HAP-1 (cell line): ENCODE results near the gene SNAP29.

Source experiments
- DNase-seq, 2 experiments: peaks; one replicate each; pipeline ENCODE4 v3.0.0-alpha.2; 2016 to 2020; ENCODE audit warnings: low spot score in 2 of 2
- H3K27me3 ChIP-seq: fragments of 250-450 bp; sonication (Bioruptor Pico); 2 replicates; pipeline ENCODE4 v1.5.1; 2020; ENCODE audit warnings: low read depth, mild to moderate bottlenecking, moderate library complexity
- H3K36me3 ChIP-seq: fragments of 250-450 bp; sonication (Bioruptor Pico); replicated peaks from 2 replicates; pipeline ENCODE4 v1.5.1; 2020; ENCODE audit warnings: mild to moderate bottlenecking
- H3K4me1 ChIP-seq: fragments of 250-450 bp; sonication (Bioruptor Pico); 2 replicates; pipeline ENCODE4 v1.5.1; 2020; ENCODE audit warnings: mild to moderate bottlenecking
- H3K4me3 ChIP-seq: fragments of 250-450 bp; sonication (Bioruptor Pico); 2 replicates; pipeline ENCODE4 v1.5.1; 2020; ENCODE audit warnings: mild to moderate bottlenecking, moderate library complexity
- H3K9me3 ChIP-seq: fragments of 250-450 bp; sonication (Bioruptor Pico); 2 replicates; pipeline ENCODE4 v1.5.1; 2020; ENCODE audit warnings: mild to moderate bottlenecking, moderate library complexity
- in situ Hi-C: fragments of 300-500 bp; cut with MboI; formaldehyde crosslinking; loops from 3 replicates; pipeline ENCODE4 v1.14.3; 2020; ENCODE audit warnings: low sequenced_read_pairs, inconsistent platforms, mixed read lengths

The SNAP29 gene

DNA sequence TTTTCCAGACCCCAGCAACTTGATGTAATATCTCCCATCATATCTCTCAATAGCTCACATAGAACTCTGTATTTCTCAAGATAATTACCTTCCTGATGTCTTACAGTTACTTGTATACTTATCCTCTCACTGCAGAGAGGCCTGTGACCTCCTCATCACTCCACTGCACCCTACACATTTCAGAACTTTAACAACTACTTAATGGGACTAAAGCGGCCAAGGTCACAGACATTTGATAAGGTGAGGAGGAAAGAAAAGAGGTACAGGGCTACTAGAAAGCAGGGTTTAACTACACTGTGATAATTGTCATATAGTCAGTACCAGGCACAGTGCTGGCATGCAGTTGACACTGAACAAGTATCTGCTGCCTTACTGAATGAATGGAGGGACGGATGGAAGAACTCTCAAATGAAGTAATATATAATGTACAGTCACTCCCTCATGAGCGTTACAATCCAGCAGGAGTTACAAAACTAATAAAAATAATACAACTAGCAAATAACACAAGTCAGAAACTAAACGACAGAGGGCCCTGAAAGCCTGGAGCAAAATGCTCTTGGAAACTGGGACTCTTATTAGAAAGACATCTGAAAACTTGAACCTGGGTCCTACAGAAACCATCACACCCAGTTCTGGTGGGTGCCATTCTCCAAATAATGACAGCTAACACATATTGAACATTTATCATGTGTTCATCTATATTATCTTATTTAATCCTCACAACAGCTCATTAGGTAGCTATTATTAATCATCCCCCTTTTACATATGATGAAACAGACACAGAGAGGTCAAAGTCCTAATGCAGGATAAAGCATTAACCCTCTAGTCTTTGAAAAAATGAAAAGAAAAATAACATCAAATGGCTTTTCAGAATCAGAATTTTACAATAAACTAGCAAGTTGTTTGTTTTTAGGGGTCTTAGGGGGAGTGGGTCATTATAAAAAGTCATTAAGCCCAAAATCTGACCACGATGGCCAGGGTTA lies 14.5 kb upstream of the SNAP29 start:
- in situ Hi-C loops: no loop called here
- Histone ChIP-seq H3K9me3 (no peaks in the 10 kb centered on the region), H3K27me3 (no peaks in the 10 kb centered on the region), H3K36me3 (no peaks in the 10 kb centered on the region), H3K4me1 (peaks cover 15% of the 10 kb centered on the region), H3K4me3 (no peak overlapping the region)
- no peak for DNase-seq

DNA sequence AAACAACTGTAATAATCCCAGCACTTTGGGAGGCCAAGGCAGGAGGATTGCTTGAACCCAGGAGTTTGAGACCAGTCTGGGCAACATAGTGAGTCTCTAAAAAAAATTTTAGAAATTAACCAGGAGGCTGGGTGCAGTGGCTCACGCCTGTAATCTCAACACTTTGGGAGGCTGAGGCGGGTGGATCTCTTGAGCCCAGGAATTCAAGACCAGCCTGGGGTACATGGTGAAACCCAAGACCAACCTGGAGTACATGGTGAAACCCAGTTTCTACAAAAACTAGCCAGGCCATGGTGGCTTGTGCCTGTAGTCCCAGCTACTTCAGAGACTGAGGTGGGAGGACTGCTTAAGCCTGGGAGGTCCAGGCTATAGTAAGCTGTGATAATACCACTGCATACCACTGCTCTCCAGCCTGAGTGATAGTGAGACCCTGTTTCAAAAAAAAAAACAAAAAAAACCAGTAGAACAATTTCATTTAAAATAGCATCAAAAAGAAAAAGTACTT lies 11.4 kb upstream of the SNAP29 start:
- Histone ChIP-seq H3K4me1 (peaks cover 12% of the 10 kb centered on the region), H3K4me3 (no peak overlapping the region), H3K27me3 (no peaks in the 10 kb centered on the region), H3K9me3 (no peaks in the 10 kb centered on the region), H3K36me3 (no peaks in the 10 kb centered on the region)
- DNase-seq: no peak
- in situ Hi-C loops: no loop called here

DNA sequence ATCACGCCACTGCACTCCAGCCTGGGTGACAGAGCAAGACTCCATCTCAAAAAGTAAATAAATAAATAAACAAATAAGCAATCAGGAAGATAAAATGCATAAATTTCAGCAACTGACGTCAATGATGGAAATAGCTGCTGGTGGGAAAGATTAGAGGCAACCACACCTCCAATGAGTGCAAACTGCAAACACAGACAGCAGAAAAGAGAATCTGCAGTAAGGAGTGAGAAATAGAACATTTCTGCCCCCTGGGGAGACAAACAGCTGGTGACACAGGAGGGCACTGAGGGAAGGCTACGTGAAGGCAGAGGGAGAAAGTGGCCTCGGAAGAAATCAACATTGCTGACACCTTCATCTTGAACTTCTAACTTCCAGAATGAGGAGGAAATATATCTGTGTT lies 6.7 kb upstream of the SNAP29 start:
- no peaks in the 10 kb centered on the region for H3K27me3 ChIP-seq
- no peak for DNase-seq
- no peaks in the 10 kb centered on the region for H3K36me3 ChIP-seq
- H3K4me3 ChIP-seq: no peak overlapping the region
- in situ Hi-C loops: loop anchor here (10.0 kb wide), 1 partner anchor 163 kb away; the partner anchor contains the start of gene P2RX6
- peaks cover 4% of the 10 kb centered on the region; the same call in 1 of the 2 replicates for H3K4me1 ChIP-seq
- H3K9me3 ChIP-seq: no peaks in the 10 kb centered on the region

DNA sequence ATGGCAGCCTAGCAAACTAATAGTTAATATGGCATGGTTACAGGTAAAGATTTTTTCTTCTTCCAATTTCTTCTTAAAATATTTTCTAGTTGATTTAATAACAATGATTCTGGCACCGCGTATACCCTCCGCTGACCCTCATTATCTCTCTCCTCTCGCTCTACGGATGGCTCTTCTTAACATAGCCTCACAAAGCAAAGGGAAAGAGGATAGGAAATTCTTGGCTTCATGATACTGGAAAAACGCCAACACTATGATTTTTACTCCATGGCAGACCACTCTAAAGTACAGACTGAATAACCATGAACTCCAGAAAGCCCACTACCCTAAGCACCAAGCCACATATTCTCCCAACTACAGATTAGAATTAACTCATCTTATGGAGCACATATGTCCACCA lies 6.3 kb upstream of the SNAP29 start:
- peaks cover 7% of the 10 kb centered on the region; the same call in 1 of the 2 replicates for H3K4me1 ChIP-seq
- H3K36me3 ChIP-seq: no peaks in the 10 kb centered on the region
- no peaks in the 10 kb centered on the region for H3K9me3 ChIP-seq
- no peak overlapping the region for H3K4me3 ChIP-seq
- DNase-seq: no peak
- no peaks in the 10 kb centered on the region for H3K27me3 ChIP-seq
- in situ Hi-C loops: loop anchor here (10.0 kb wide), 1 partner anchor 162 kb away; the partner anchor contains the start of gene P2RX6

DNA sequence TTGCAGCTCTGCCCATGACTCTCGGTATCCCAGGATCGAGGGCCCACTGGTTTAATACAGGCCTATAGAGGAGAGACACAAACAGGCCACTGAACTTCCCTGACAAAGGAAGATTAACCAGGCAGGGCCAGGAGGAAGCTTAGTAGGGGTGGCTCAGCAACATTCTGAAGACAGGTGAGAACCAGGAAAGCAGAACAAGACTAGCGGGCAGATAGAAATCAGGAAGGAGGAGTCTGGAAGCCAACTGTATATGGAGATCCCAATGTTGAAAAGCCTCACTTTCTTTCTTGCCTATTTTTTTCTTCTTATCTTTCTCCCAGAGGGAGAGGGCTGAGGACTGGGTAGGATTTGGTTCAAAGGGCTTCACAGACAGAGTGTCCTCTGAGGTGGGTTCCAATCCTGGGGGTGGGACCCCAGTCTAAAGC lies 5.6 kb upstream of the SNAP29 start:
- Histone ChIP-seq H3K4me1 (peaks cover 10% of the 10 kb centered on the region; the same call in 1 of the 2 replicates), H3K9me3 (no peaks in the 10 kb centered on the region), H3K27me3 (no peaks in the 10 kb centered on the region), H3K36me3 (no peaks in the 10 kb centered on the region), H3K4me3 (no peak overlapping the region)
- DNase-seq: no peak
- in situ Hi-C loops: loop anchor here (10.0 kb wide), 1 partner anchor 162 kb away; the partner anchor contains the start of gene P2RX6

DNA sequence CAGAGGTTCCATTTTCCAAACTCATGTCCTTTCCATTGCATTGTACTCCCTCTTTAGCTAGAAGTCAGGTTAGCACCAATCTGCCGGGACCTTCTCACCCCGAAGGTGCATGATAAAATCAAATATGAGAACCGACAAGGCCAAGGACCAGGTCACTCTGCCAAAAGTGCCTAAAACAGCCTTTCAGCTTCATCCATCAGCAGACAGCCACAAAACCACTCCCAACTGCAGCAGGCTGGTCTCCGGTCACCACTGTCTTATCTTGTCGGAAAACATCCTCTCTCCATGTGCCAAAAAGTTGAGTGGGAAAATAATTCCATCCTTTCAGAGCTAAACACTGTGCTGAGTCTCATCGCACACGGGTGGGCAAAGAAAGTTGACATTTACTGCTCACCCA lies 1.6 kb upstream of the SNAP29 start:
- DNase-seq: no peak
- H3K9me3 ChIP-seq: no peaks in the 10 kb centered on the region
- H3K4me3 ChIP-seq: peak overlapping the region; percentile 82
- peaks cover 6% of the 10 kb centered on the region; the same call in 1 of the 2 replicates for H3K4me1 ChIP-seq
- in situ Hi-C loops: loop anchor here (10.0 kb wide), 1 partner anchor 158 kb away; the partner anchor contains the start of gene P2RX6
- H3K27me3 ChIP-seq: no peaks in the 10 kb centered on the region
- H3K36me3 ChIP-seq: no peaks in the 10 kb centered on the region

DNA sequence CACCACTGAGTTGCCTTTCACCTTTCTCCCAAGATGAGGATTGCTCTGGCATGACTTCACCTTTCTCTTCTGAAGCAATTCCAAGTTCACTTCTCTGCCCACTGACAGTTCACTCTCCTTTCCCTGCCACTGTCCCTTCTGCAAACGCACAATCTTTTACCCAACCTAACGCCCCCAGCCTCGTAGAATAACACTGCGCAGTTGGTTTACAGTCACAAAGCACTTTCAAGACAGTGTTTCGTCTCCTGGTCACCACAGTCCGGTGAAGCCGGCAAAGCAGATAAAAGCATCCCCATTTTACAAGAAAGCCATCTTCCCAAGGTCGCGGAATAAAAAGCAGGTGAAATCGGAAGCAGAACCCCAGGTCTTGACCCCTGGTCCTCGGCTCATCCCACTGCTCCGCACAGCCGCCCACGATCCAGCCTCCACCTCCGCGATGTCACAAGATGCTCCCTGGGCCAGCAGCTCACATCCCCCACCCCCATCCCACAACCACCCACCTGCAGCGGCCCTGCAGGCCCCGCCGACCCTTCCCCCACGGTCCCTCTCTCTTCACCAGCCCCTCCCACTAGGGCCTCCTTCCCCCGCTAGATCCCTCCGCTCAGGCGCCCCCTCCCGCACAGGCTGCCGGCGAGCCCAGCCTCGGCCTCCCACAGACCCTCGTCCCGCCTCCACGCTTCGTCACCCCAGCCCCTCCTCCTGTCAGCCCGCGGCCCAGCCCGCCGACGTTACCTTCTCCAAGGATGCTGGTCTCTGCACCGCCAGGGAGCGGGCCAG lies 781 bp upstream of the SNAP29 start:
- no peaks in the 10 kb centered on the region for H3K36me3 ChIP-seq
- no peaks in the 10 kb centered on the region for H3K9me3 ChIP-seq
- in situ Hi-C loops: loop anchor here (10.0 kb wide), 1 partner anchor 157 kb away; the partner anchor contains the start of gene P2RX6
- peak; percentile 85 to 96 for DNase-seq
- peaks cover 6% of the 10 kb centered on the region; the same call in 1 of the 2 replicates for H3K4me1 ChIP-seq
- no peaks in the 10 kb centered on the region for H3K27me3 ChIP-seq
- H3K4me3 ChIP-seq: peak overlapping the region; percentile 82

DNA sequence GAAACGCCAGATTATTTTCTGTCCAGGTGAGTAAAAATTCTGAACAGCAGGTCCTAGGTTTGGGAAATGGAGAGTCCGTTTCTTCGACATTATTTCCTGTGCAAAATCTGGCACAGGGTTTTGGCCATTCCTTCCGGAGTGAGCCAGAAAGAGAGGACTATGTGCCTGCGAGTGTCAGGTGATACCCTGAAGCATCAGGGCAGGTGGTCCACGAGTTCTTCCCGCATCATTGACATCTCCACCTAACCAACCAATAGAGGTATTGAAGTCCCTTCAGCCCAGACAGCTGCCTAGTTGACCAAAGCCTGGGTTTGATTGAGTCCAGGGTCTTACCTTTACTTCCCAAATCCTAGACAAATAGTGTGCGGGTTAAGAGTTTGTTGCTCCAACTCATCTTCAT lies 808 bp downstream of the SNAP29 start:
- no peaks in the 10 kb centered on the region for H3K27me3 ChIP-seq
- H3K36me3 ChIP-seq: no peaks in the 10 kb centered on the region
- H3K9me3 ChIP-seq: no peaks in the 10 kb centered on the region
- DNase-seq: no peak
- H3K4me3 ChIP-seq: peak overlapping the region; percentile 82
- peaks cover 6% of the 10 kb centered on the region; the same call in 1 of the 2 replicates for H3K4me1 ChIP-seq
- in situ Hi-C loops: loop anchor here (10.0 kb wide), 1 partner anchor 155 kb away; the partner anchor contains the start of gene P2RX6

DNA sequence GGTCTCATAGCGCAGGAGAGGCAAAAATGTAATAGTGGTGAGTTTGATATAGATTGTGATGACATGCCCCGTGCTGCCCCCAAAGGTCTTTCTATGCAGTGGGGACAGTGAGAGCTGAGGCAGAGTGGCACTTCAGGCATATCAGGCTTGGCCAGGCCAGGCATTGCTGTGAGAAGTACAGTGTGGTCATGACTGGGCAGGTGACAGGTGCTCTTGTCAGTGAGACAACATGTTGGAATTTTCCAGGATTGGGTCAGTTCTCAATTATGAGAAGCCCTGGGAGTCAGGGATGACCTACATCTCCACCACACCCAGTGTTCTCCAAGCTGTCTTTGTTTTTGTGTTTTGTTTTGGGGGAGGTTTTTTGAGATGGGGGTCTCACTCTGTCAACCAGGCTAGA lies 3.7 kb downstream of the SNAP29 start:
- Histone ChIP-seq H3K36me3 (no peaks in the 10 kb centered on the region; the same call in 1 of the 2 replicates), H3K4me1 (peaks cover 2% of the 10 kb centered on the region; the same call in 1 of the 2 replicates), H3K9me3 (no peaks in the 10 kb centered on the region), H3K4me3 (no peak overlapping the region), H3K27me3 (no peaks in the 10 kb centered on the region)
- in situ Hi-C loops: no loop called here
- DNase-seq: no peak

DNA sequence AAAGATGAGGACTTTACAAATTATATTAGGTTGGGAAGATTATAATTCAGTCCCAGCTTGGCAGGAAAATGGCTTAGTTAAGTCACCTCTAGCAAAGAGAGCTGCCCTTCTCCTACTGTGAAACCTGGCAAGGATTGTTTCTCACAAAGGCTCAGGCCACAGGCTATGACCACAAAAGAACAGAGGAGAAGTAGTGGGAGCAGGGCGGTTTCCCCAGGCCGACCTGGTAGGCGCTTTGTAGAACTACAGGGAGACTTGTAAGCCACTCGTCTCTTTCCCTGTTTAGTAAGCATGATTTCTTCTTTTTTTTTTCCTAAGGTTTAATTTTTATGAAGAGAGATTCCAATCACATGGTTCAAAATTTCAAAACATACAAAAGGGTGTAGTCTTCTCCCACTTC lies 4.6 kb downstream of the SNAP29 start:
- no peak for DNase-seq
- Histone ChIP-seq H3K36me3 (no peaks in the 10 kb centered on the region; the same call in 1 of the 2 replicates), H3K4me1 (no peaks in the 10 kb centered on the region), H3K4me3 (no peak overlapping the region), H3K27me3 (no peaks in the 10 kb centered on the region), H3K9me3 (no peaks in the 10 kb centered on the region)
- in situ Hi-C loops: no loop called here

DNA sequence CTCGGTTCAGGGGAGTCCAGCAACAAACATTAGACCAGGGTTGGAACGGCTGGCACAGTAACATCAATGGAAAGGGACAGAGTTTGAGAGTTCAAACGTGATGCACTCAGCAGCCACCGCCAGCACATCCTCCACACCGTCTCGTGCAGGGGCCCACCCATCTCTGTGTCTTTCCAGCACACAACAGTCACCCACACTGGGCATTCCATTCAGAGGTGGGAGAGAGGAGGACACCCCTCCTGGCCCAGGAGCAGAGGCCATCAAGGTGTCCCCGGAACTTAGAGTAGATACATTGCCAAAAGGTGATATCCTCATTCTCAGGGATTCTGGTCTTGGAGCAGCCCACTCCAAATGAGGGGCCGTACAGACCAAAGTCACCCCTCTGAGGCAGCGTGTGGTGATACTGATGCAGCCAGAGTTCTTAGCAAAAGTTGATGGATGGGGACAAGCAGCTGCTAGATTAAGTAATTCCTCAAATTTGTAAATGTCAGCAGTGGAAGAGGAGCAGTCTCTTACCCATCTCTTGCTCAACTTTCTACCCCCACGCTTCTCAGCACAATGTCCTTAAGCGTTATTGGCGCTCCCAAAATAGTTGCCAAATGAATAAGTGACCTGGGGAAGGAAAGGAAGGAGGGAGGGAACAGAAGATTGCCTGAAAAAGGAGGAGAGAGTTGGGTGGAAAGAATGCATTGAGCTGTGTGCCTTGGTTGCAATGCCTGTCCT lies 5.5 kb downstream of the SNAP29 start:
- Histone ChIP-seq H3K36me3 (no peaks in the 10 kb centered on the region; the same call in 1 of the 2 replicates), H3K4me3 (no peak overlapping the region), H3K9me3 (no peaks in the 10 kb centered on the region), H3K27me3 (no peaks in the 10 kb centered on the region), H3K4me1 (no peaks in the 10 kb centered on the region)
- in situ Hi-C loops: no loop called here
- DNase-seq: no peak

DNA sequence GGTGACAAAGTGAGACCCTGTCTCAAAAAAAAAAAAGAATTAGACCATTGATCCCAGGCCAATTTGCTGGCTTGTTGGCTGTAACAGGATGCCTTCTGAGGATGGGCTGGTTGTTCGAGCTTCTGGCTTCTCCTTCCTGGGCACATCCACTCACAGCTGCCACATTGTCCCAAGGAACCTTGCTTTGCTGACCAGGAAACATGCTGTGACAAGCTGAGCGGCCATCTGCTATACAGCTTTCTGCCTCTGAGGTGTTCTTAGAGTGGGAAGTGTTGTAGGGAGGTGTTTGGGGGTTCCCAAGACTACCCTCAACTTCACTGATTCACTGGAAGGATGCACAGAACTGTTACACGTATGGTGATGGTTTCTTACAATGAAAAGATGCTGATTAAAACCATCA lies 6.5 kb downstream of the SNAP29 start:
- Histone ChIP-seq H3K36me3 (peaks cover 1% of the 10 kb centered on the region), H3K27me3 (no peaks in the 10 kb centered on the region), H3K4me1 (no peaks in the 10 kb centered on the region), H3K4me3 (no peak overlapping the region), H3K9me3 (no peaks in the 10 kb centered on the region)
- no peak for DNase-seq
- in situ Hi-C loops: no loop called here
